ENCODE data around the gene SELL.
"Not testable (repeated sequence)": the region's sequence is repeated elsewhere in the genome, so short reads cannot be mapped to it uniquely, and the experiment has no call there.

The SELL gene

GRCh38 chr1:169724168-169724567 is 12.7 kb upstream of the SELL start:
- no peak for TF ChIP-seq CTCF (IDR thresholded peaks at IDR 0.05; ENCODE audit: poor library complexity, severe bottlenecking)
- H3K27ac ChIP-seq (ENCODE audit: poor library complexity, severe bottlenecking) = no peak overlapping the region
- ATAC-seq (ENCODE audit: low read depth) (no peak), DNase-seq (ENCODE audit: low spot score) (no peak)
- H3K4me3 ChIP-seq (ENCODE audit: severe bottlenecking) = no peak overlapping the region
- H3K36me3 ChIP-seq (ENCODE audit: low read depth) = no peaks in the 10 kb centered on the region
- no peaks in the 10 kb centered on the region for H3K9me3 ChIP-seq (ENCODE audit: severe bottlenecking)
- H3K27me3 ChIP-seq (ENCODE audit: insufficient read depth, poor library complexity, severe bottlenecking) = no peaks in the 10 kb centered on the region
- no peaks in the 10 kb centered on the region for H3K4me1 ChIP-seq (ENCODE audit: insufficient read depth, poor library complexity, severe bottlenecking)

- Histone ChIP-seq H3K4me1 (ENCODE audit: insufficient read depth, poor library complexity, severe bottlenecking) (no peaks in the 10 kb centered on the region), H3K4me3 (ENCODE audit: severe bottlenecking) (no peak overlapping the region), H3K27me3 (ENCODE audit: insufficient read depth, poor library complexity, severe bottlenecking) (no peaks in the 10 kb centered on the region), H3K9me3 (ENCODE audit: severe bottlenecking) (no peaks in the 10 kb centered on the region), H3K36me3 (ENCODE audit: low read depth) (no peaks in the 10 kb centered on the region), H3K27ac (ENCODE audit: poor library complexity, severe bottlenecking) (no peak overlapping the region)
- ATAC-seq (ENCODE audit: low read depth) = no peak
- TF ChIP-seq CTCF (IDR thresholded peaks at IDR 0.05; ENCODE audit: poor library complexity, severe bottlenecking) = no peak
- no peak for DNase-seq (ENCODE audit: low spot score)
Observed at GRCh38 chr1:169723763-169724162, 12.3 kb upstream of the SELL start.

- TF ChIP-seq CTCF (IDR thresholded peaks at IDR 0.05; ENCODE audit: poor library complexity, severe bottlenecking) = no peak
- no peaks in the 10 kb centered on the region for H3K27me3 ChIP-seq (ENCODE audit: insufficient read depth, poor library complexity, severe bottlenecking)
- no peaks in the 10 kb centered on the region for H3K36me3 ChIP-seq (ENCODE audit: low read depth)
- no peak overlapping the region for H3K27ac ChIP-seq (ENCODE audit: poor library complexity, severe bottlenecking)
- H3K9me3 ChIP-seq (ENCODE audit: severe bottlenecking) = no peaks in the 10 kb centered on the region
- H3K4me3 ChIP-seq (ENCODE audit: severe bottlenecking) = no peak overlapping the region
- ATAC-seq (ENCODE audit: low read depth) (no peak), DNase-seq (ENCODE audit: low spot score) (no peak)
- H3K4me1 ChIP-seq (ENCODE audit: insufficient read depth, poor library complexity, severe bottlenecking) = no peaks in the 10 kb centered on the region
Observed at GRCh38 chr1:169722779-169723178, 11.4 kb upstream of the SELL start.

- not testable (repeated sequence) for H3K36me3 ChIP-seq (ENCODE audit: low read depth); DNase-seq (ENCODE audit: low spot score); H3K9me3 ChIP-seq (ENCODE audit: severe bottlenecking); H3K27me3 ChIP-seq (ENCODE audit: insufficient read depth, poor library complexity, severe bottlenecking); H3K4me1 ChIP-seq (ENCODE audit: insufficient read depth, poor library complexity, severe bottlenecking); H3K4me3 ChIP-seq (ENCODE audit: severe bottlenecking); H3K27ac ChIP-seq (ENCODE audit: poor library complexity, severe bottlenecking); ATAC-seq (ENCODE audit: low read depth)
Observed at GRCh38 chr1:169715100-169715499, 3.7 kb upstream of the SELL start.

GRCh38 chr1:169713090-169713489 is 1.7 kb upstream of the SELL start:
- not testable (repeated sequence) for H3K4me1 ChIP-seq (ENCODE audit: insufficient read depth, poor library complexity, severe bottlenecking); H3K4me3 ChIP-seq (ENCODE audit: severe bottlenecking); DNase-seq (ENCODE audit: low spot score); H3K9me3 ChIP-seq (ENCODE audit: severe bottlenecking); H3K36me3 ChIP-seq (ENCODE audit: low read depth); ATAC-seq (ENCODE audit: low read depth); H3K27ac ChIP-seq (ENCODE audit: poor library complexity, severe bottlenecking); H3K27me3 ChIP-seq (ENCODE audit: insufficient read depth, poor library complexity, severe bottlenecking)

- Histone ChIP-seq H3K9me3 (ENCODE audit: severe bottlenecking) (no peaks in the 10 kb centered on the region), H3K4me1 (ENCODE audit: insufficient read depth, poor library complexity, severe bottlenecking) (no peaks in the 10 kb centered on the region), H3K36me3 (ENCODE audit: low read depth) (no peaks in the 10 kb centered on the region), H3K27ac (ENCODE audit: poor library complexity, severe bottlenecking) (no peak overlapping the region), H3K4me3 (ENCODE audit: severe bottlenecking) (no peak overlapping the region), H3K27me3 (ENCODE audit: insufficient read depth, poor library complexity, severe bottlenecking) (peaks cover 3% of the 10 kb centered on the region)
- DNase-seq (ENCODE audit: low spot score) (no peak), ATAC-seq (ENCODE audit: low read depth) (no peak)
- peak; percentile 63 for TF ChIP-seq CTCF (IDR thresholded peaks at IDR 0.05; ENCODE audit: poor library complexity, severe bottlenecking)
Observed at GRCh38 chr1:169712309-169712631, 850 bp upstream of the SELL start.
